ENCODE data around the gene BCL6B.

DNA sequence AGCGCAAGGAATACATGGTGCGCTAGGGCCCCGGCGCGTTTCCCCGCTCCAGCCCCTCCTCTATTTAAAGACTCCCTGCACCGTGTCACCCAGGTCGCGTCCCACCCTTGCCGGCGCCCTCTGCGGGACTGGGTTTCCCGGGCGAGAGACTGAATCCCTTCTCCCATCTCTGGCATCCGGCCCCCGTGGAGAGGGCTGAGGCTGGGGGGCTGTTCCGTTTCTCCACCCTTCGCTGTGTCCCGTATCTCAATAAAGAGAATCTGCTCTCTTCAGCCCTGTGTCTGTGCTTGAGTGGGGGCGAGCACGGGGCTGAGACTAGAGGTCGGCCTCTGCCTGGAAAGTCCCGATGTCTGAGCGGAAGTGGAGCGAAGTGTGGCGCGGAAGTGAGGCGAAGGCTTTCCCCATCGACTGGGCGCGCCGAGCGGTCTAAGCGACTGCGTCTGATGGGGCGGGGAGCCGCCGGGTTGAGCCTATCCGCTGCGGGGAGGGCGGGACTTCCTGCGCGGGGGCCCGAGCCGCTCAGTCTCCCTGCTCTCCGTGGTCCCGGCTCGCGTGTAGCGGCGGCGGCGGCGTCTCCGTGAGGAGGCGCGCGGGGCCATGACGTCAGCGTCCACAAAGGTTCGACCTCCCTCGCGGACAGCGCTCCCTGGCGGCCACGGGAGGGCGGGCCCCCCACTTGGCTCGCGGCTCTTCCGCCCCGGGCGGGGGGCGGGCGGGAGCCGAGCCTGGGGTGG, 8.4 kb upstream of the BCL6B start:
- no peak for TF ChIP-seq EZH2 (IDR thresholded peaks at IDR 0.05; ENCODE audit: borderline replicate concordance, low read depth, low read length, poor library complexity, severe bottlenecking)
- TF ChIP-seq CTCF (conservative IDR thresholded peaks at IDR 0.05; ENCODE audit: low read depth, low read length) = peak; percentile 65

Data from A673 (cell line).